H1 (cell line): ENCODE results near the gene DDAH2. TPM values are rescaled to one million over a fixed set of nuclear protein-coding genes. Genes with fewer than 3 reads are reported as not detected.

ENCODE experiments used
- CTCF ChIA-PET: fragments of 300-600 bp; sonication (Branson Sonifier 250); formaldehyde crosslinking; loops from one replicate; lab custom pipeline; 2021; ENCODE audit not compliant: partially characterized antibody; lab: Charles Lee
- POLR2A ChIA-PET: fragments of 300-600 bp; sonication (Branson Sonifier 250); formaldehyde crosslinking; loops from one replicate; lab custom pipeline; 2021; ENCODE audit warnings: inconsistent platforms; ENCODE audit not compliant: partially characterized antibody; lab: Charles Lee
- DNase-seq, 2 experiments: peaks; one replicate each; pipeline versions ENCODE4 v3.0.0 to v3.0.0-alpha.2; 2010 to 2022; ENCODE audit warnings: low spot score in 2 of 2, low read depth in 1 of 2, mixed read lengths in 1 of 2
- FAIRE-seq: peaks from 2 replicates; lab custom pipeline; 2011; peaks lifted over from hg19 to GRCh38; lab: Jason Lieb, UNC
- H2AFZ ChIP-seq: 2 replicates; pipeline ENCODE4 v1.8.1; 2012; ENCODE audit warnings: low read length, inconsistent platforms
- H2AK5ac ChIP-seq: 2 replicates; pipeline ENCODE4 v1.6.1; 2013; ENCODE audit warnings: low read depth, low read length
- H2BK120ac ChIP-seq: replicated peaks from 2 replicates; pipeline ENCODE3; 2013; ENCODE audit warnings: low read depth, low read length, inconsistent platforms
- H2BK12ac ChIP-seq: 2 replicates; pipeline ENCODE4 v1.6.1; 2013; ENCODE audit warnings: low read depth, low read length
- H2BK15ac ChIP-seq: 2 replicates; pipeline ENCODE4 v1.6.1; 2013; ENCODE audit warnings: low read length
- H2BK20ac ChIP-seq: 2 replicates; pipeline ENCODE4 v1.6.1; 2013; ENCODE audit warnings: low read length
- H2BK5ac ChIP-seq: 2 replicates; pipeline ENCODE4 v1.6.1; 2013; ENCODE audit warnings: low read depth, low read length
- H3K14ac ChIP-seq: 2 replicates; pipeline ENCODE4 v1.6.1; 2013; ENCODE audit warnings: inconsistent platforms; ENCODE audit not compliant: insufficient read length
- H3K18ac ChIP-seq: 2 replicates; pipeline ENCODE4 v1.6.1; 2013; ENCODE audit warnings: low read length; ENCODE audit errors: extremely low read depth
- H3K23ac ChIP-seq: 2 replicates; pipeline ENCODE4 v1.6.1; 2013; ENCODE audit warnings: inconsistent platforms; ENCODE audit not compliant: insufficient read length
- H3K23me2 ChIP-seq: 2 replicates; pipeline ENCODE4 v1.6.1; 2013; ENCODE audit warnings: low read depth, low read length
- H3K27ac ChIP-seq: 2 replicates; pipeline ENCODE4 v1.6.1; 2011; ENCODE audit warnings: low read depth, low read length, inconsistent platforms
- H3K27me3 ChIP-seq, 4 experiments: replicated peaks in 1 of 4; 1 replicate in 1 of 4; 2 replicates in 3 of 4; pipeline versions ENCODE4 v1.6.1 to v1.8.1; 2011 to 2013; ENCODE audit warnings: low read length in 3 of 4, mild to moderate bottlenecking in 3 of 4, inconsistent platforms in 2 of 4, mixed read lengths in 2 of 4, moderate library complexity in 1 of 4; ENCODE audit not compliant: control insufficient read depth in 3 of 4, insufficient read depth in 3 of 4; ENCODE audit errors: extremely low read depth in 1 of 4
- H3K36me3 ChIP-seq, 4 experiments: 2 replicates each; pipeline versions ENCODE4 v1.6.1 to v1.8.1; 2011 to 2013; ENCODE audit warnings: mild to moderate bottlenecking in 4 of 4, low read length in 3 of 4, moderate library complexity in 2 of 4, control low read depth in 1 of 4, inconsistent platforms in 1 of 4; ENCODE audit not compliant: insufficient read depth in 4 of 4, control insufficient read depth in 2 of 4
- H3K4ac ChIP-seq: replicated peaks from 2 replicates; pipeline ENCODE3; 2013; ENCODE audit warnings: low read length, low read depth, mixed read lengths, inconsistent platforms; ENCODE audit not compliant: insufficient read length
- H3K4me1 ChIP-seq, 4 experiments: replicated peaks in 1 of 4; 1 replicate in 1 of 4; 2 replicates in 3 of 4; pipeline versions ENCODE4 v1.6.1 to v1.8.1; 2011 to 2013; ENCODE audit warnings: low read length in 3 of 4, inconsistent platforms in 2 of 4, mixed read lengths in 1 of 4; ENCODE audit not compliant: insufficient read depth in 4 of 4, control insufficient read depth in 3 of 4
- H3K4me2 ChIP-seq, 2 experiments: 2 replicates each; pipeline versions ENCODE4 v1.6.1 to v1.8.1; 2011 to 2013; ENCODE audit warnings: low read depth in 2 of 2, low read length in 2 of 2, control low read depth in 1 of 2, inconsistent platforms in 1 of 2, mild to moderate bottlenecking in 1 of 2; ENCODE audit not compliant: insufficient read depth in 1 of 2
- H3K4me3 ChIP-seq, 4 experiments: fragments of 200-600, 300-600 bp in 1 of 4; sonication (generic), shearing (Covaris generic), sonication (Bioruptor Twin) in 1 of 4; 2 replicates each; pipeline versions ENCODE4 v1.5.1 to v1.8.1; 2011 to 2016; ENCODE audit warnings: low read length in 4 of 4, low read depth in 3 of 4, control low read depth in 2 of 4, inconsistent platforms in 2 of 4, mild to moderate bottlenecking in 2 of 4, mixed read lengths in 1 of 4, moderate library complexity in 1 of 4; ENCODE audit not compliant: insufficient read depth in 2 of 4; ENCODE audit errors: extremely low read depth in 1 of 4
- H3K56ac ChIP-seq: replicated peaks from 2 replicates; pipeline ENCODE3; 2013; ENCODE audit warnings: low read depth, mild to moderate bottlenecking, mixed read lengths, low read length, inconsistent platforms; ENCODE audit not compliant: insufficient read length
- H3K79me1 ChIP-seq: 2 replicates; pipeline ENCODE4 v1.6.1; 2013; ENCODE audit warnings: low read depth, low read length, control low read depth
- H3K79me2 ChIP-seq, 2 experiments: 2 replicates each; pipeline versions ENCODE4 v1.6.1 to v1.8.1; 2012 to 2013; ENCODE audit warnings: low read length in 2 of 2, mild to moderate bottlenecking in 2 of 2, inconsistent platforms in 1 of 2; ENCODE audit not compliant: insufficient read depth in 2 of 2, control insufficient read depth in 1 of 2
- H3K9ac ChIP-seq, 4 experiments: replicated peaks in 1 of 4; 1 replicate in 1 of 4; 2 replicates in 3 of 4; pipeline versions ENCODE4 v1.6.1 to v1.8.1; 2011 to 2013; ENCODE audit warnings: low read depth in 3 of 4, low read length in 3 of 4, control low read depth in 2 of 4, mild to moderate bottlenecking in 2 of 4, moderate library complexity in 2 of 4, inconsistent platforms in 1 of 4; ENCODE audit errors: extremely low read depth in 1 of 4
- H3K9me3 ChIP-seq, 2 experiments: 2 replicates each; pipeline versions ENCODE4 v1.6.1 to v1.8.1; 2012 to 2013; ENCODE audit warnings: mild to moderate bottlenecking in 2 of 2, moderate library complexity in 2 of 2, control low read depth in 1 of 2, inconsistent platforms in 1 of 2, low read depth in 1 of 2, low read length in 1 of 2, mixed read lengths in 1 of 2; ENCODE audit not compliant: insufficient read depth in 2 of 2
- H4K20me1 ChIP-seq, 2 experiments: replicated peaks in 1 of 2; 2 replicates each; pipeline versions ENCODE3 to v1.8.1; 2011 to 2013; ENCODE audit warnings: inconsistent platforms in 2 of 2, low read length in 2 of 2, mild to moderate bottlenecking in 1 of 2; ENCODE audit not compliant: insufficient read depth in 2 of 2, control insufficient read depth in 1 of 2
- H4K5ac ChIP-seq: 2 replicates; pipeline ENCODE4 v1.6.1; 2013; ENCODE audit warnings: low read length, low read depth, mixed read lengths, inconsistent platforms; ENCODE audit not compliant: insufficient read length
- H4K8ac ChIP-seq: 2 replicates; pipeline ENCODE4 v1.8.0; 2013; ENCODE audit warnings: mild to moderate bottlenecking, moderate library complexity, low read length, inconsistent platforms; ENCODE audit not compliant: insufficient read depth; ENCODE audit errors: extremely low read depth
- H4K91ac ChIP-seq: replicated peaks from 2 replicates; pipeline ENCODE3; 2013; ENCODE audit warnings: low read length, mixed read lengths, inconsistent platforms; ENCODE audit not compliant: insufficient read length
- BRCA1 ChIP-seq: IDR thresholded peaks from 2 replicates; pipeline ENCODE4 v1.6.1; 2012; ENCODE audit warnings: low read depth, low read length, improper control_type of control experiment
- CHD2 ChIP-seq: IDR thresholded peaks from 2 replicates; pipeline ENCODE4 v1.6.1; 2012; ENCODE audit warnings: low read length, improper control_type of control experiment
- GABPA ChIP-seq: IDR thresholded peaks from 2 replicates; pipeline ENCODE4 v1.6.1; 2011; ENCODE audit warnings: mild to moderate bottlenecking, low read length, moderate library complexity, borderline replicate concordance; ENCODE audit not compliant: insufficient read depth
- KDM5A ChIP-seq: fragments of 200-600 bp; IDR thresholded peaks from 2 replicates; pipeline ENCODE4 v1.7.1; 2012; ENCODE audit warnings: mild to moderate bottlenecking, low read length, inconsistent platforms, mixed read lengths
- PHF8 ChIP-seq: fragments of 200-600 bp; sonication (generic); conservative IDR thresholded peaks from 2 replicates; pipeline ENCODE4 v1.7.1; 2012; ENCODE audit warnings: low read depth, mild to moderate bottlenecking, inconsistent platforms, low read length, moderate library complexity
- POLR2A ChIP-seq, 2 experiments: IDR thresholded peaks; 1 replicate in 1 of 2; 2 replicates in 1 of 2; pipeline ENCODE4 v1.6.1; 2011; ENCODE audit warnings: low read depth in 2 of 2, low read length in 2 of 2, mild to moderate bottlenecking in 2 of 2; ENCODE audit errors: control extremely low read depth in 1 of 2
- POU5F1 ChIP-seq: IDR thresholded peaks from 2 replicates; pipeline ENCODE4 v1.6.1; 2011; ENCODE audit warnings: low read depth, mild to moderate bottlenecking, low read length, moderate library complexity
- RBBP5 ChIP-seq: IDR thresholded peaks from 2 replicates; pipeline ENCODE4 v1.7.1; 2012; ENCODE audit warnings: low read depth, mild to moderate bottlenecking, inconsistent platforms, low read length, moderate library complexity, borderline replicate concordance
- RNF2 ChIP-seq: fragments of 200-900, 300-1000 bp; sonication (generic); IDR thresholded peaks from 2 replicates; pipeline ENCODE4 v1.7.1; 2016; ENCODE audit warnings: borderline replicate concordance, low read depth, mild to moderate bottlenecking, antibody characterized with exemption, low read length; ENCODE audit not compliant: poor library complexity, severe bottlenecking; ENCODE audit errors: missing control alignments
- SRF ChIP-seq: IDR thresholded peaks from 2 replicates; pipeline ENCODE4 v1.6.1; 2011; ENCODE audit warnings: mild to moderate bottlenecking, low read depth, low read length, moderate library complexity
- TAF1 ChIP-seq: IDR thresholded peaks from 2 replicates; pipeline ENCODE4 v1.6.1; 2011; ENCODE audit warnings: mild to moderate bottlenecking, low read depth, low read length
- TEAD4 ChIP-seq: IDR thresholded peaks from 2 replicates; pipeline ENCODE4 v1.6.1; 2012; ENCODE audit warnings: low read depth, low read length, inconsistent platforms, mixed read lengths
- WGBS, 2 experiments: shearing (Covaris generic) in 1 of 2; methylation state at CpG; one replicate each; pipeline versions ENCODE4 v1.1.6 to v1.1.7; 2013 to 2015; ENCODE audit warnings: low lambda C conversion rate in 2 of 2, mixed read lengths in 2 of 2, inconsistent platforms in 1 of 2, low coverage in 1 of 2, missing lambda C conversion rate in 1 of 2; ENCODE audit not compliant: insufficient replicate concordance in 2 of 2, insufficient coverage in 1 of 2, insufficient read length in 1 of 2; ENCODE audit errors: extremely low coverage in 1 of 2, missing lambda C conversion rate in 1 of 2; 5-methylcytosine and 5-hydroxymethylcytosine counted together
- polyA plus RNA-seq, 7 experiments: library from polyadenylated mRNA; depleted of rRNA in 3 of 7; stranded (reverse) in 5 of 7; unstranded in 2 of 7; fragments of >200 nt in 5 of 7; fragments of 200-250 nt in 2 of 7; gene quantifications; 1 replicate in 5 of 7; 2 replicates in 1 of 7; 4 replicates in 1 of 7; pipeline versions ENCODE4 v1.2.1 to v1.2.3, GENCODE V29; 2011 to 2013; ENCODE audit warnings: missing spikeins in 2 of 7, mixed read lengths in 2 of 7
- total RNA-seq: library from RNA; stranded (reverse); fragmentation: NEBNext Ultra II Directional; extraction: Animal tissue kit (Norgen Biotek cat#: 25700); gene quantifications from 2 replicates; pipeline ENCODE4 v1.2.1, GENCODE V29; 2021
- TF ChIP-seq, protein P1 (sequence below): IDR thresholded peaks from 2 replicates; pipeline ENCODE4 v1.6.1; 2012; ENCODE audit warnings: inconsistent platforms
- TF ChIP-seq, protein P2 (sequence below): IDR thresholded peaks from 2 replicates; pipeline ENCODE4 v1.6.1; 2012; ENCODE audit warnings: inconsistent platforms

The DDAH2 gene
- total and polyA plus RNA-seq, 2 of the 8 experiments (the other 6 are each of a cell fraction or from before 2014, with no cell fraction given) = 53.3 to 73.5 TPM

DNA sequence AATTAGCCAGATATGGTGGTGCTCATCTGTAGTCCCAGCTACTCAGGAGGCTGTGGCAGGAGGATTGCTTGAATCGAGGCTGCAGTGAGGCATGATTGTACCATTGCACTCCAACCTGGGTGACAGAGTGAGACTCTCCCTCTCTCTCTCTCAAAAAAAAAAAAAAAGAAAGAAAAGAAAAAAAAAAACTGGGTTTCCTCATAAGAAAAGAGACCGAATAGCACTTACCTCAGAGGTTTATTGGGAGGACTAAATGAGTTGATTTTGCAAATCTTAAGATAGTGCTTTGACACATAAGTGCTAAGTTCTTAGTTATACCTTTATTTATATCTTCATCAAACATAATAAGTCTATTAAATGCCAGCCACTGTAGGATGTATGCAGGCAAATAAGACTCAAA lies 41.8 kb upstream of the DDAH2 start:
- ChIA-PET CTCF (interaction anchor here (0.6 to 14.4 kb wide), 18 partner anchors 14 to 97 kb away, joined by 3 to 228 read pairs (median 12); partner anchors contain the start of genes DDAH2, HSPA1B, MPIG6B and MSH5), POLR2A (interaction anchor here (0.6 to 2.8 kb wide), 9 partner anchors 10 to 1604 kb away, joined by 3 to 10 read pairs (median 7); partner anchors contain the start of genes HSPA1A, HSPA1L, MSH5 and VARS1)
- no peaks in the 10 kb centered on the region for H3K9me3 ChIP-seq
- no peak overlapping the region for H2BK15ac ChIP-seq
- no peak overlapping the region for H2BK5ac ChIP-seq
- no peak overlapping the region for H3K4me3 ChIP-seq
- H4K8ac ChIP-seq = no peak overlapping the region
- no peak overlapping the region for H3K27ac ChIP-seq
- DNase-seq (no peak), FAIRE-seq (no peak)
- H3K4me2 ChIP-seq = no peak overlapping the region
- peaks cover 0 to 5% (median under 1%) of the 10 kb centered on the region in 4 experiments; a peak in 4 of 7 replicates for H3K4me1 ChIP-seq
- no peak overlapping the region for H2BK12ac ChIP-seq
- H3K56ac ChIP-seq = no peak overlapping the region
- no peaks in the 10 kb centered on the region for H4K20me1 ChIP-seq
- H2AFZ ChIP-seq = no peak overlapping the region
- TF ChIP-seq TAF1 = no peak
- no peak for TF ChIP-seq PHF8
- TF ChIP-seq, protein P1, sequence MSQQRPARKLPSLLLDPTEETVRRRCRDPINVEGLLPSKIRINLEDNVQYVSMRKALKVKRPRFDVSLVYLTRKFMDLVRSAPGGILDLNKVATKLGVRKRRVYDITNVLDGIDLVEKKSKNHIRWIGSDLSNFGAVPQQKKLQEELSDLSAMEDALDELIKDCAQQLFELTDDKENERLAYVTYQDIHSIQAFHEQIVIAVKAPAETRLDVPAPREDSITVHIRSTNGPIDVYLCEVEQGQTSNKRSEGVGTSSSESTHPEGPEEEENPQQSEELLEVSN = no peak
- TF ChIP-seq, protein P2, sequence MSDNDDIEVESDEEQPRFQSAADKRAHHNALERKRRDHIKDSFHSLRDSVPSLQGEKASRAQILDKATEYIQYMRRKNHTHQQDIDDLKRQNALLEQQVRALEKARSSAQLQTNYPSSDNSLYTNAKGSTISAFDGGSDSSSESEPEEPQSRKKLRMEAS = no peak
- no peak for TF ChIP-seq POU5F1
- no peak for TF ChIP-seq TEAD4
- no peak for TF ChIP-seq BRCA1
- TF ChIP-seq RBBP5 = no peak
- TF ChIP-seq POLR2A (IDR thresholded peaks at IDR 0.05; ENCODE audit: control extremely low read depth in 1 of 2, low read depth in 2 of 2, low read length in 2 of 2) = no peak
- TF ChIP-seq CHD2 = no peak
- no peak for TF ChIP-seq GABPA
- TF ChIP-seq SRF = no peak
- no peak for TF ChIP-seq KDM5A
- TF ChIP-seq RNF2 = no peak
- H4K91ac ChIP-seq = no peak overlapping the region
- no peak overlapping the region for H3K18ac ChIP-seq
- 74% methylated on average over 2 of the region's 2 CpGs; no CpG with 5 or more reads in 1 of the 2 experiments for WGBS, 2 experiments
- no peaks in the 10 kb centered on the region for H3K79me2 ChIP-seq
- H2BK120ac ChIP-seq = no peak overlapping the region
- no peak overlapping the region for H2AK5ac ChIP-seq
- H3K14ac ChIP-seq = no peak overlapping the region
- no peak overlapping the region for H3K4ac ChIP-seq
- H4K5ac ChIP-seq = no peak overlapping the region
- H3K23me2 ChIP-seq = 0 out of 2 replicates have a peak, but pooled peaks cover 3% of the 10 kb centered on the region
- H3K27me3 ChIP-seq = no peaks in the 10 kb centered on the region
- no peaks in the 10 kb centered on the region for H3K79me1 ChIP-seq
- no peaks in the 10 kb centered on the region for H3K36me3 ChIP-seq
- H3K23ac ChIP-seq = no peak overlapping the region
- H3K9ac ChIP-seq = no peak overlapping the region
- no peak overlapping the region for H2BK20ac ChIP-seq
